Prostate gland (tissue), 2 donors: ENCODE measurements around the gene ADAMTS14.

ENCODE experiments used
- POLR2AphosphoS5 ChIP-seq: sonication (generic); formaldehyde crosslinking; IDR thresholded peaks from one replicate; pipeline ENCODE4 v1.6.1; 2017; ENCODE audit warnings: antibody characterized with exemption
- TF ChIP-seq, protein P1 (sequence below), 4 experiments: fragments of 200-600 bp in 2 of 4; fragments of 450-650 bp in 2 of 4; sonication (generic) in 2 of 4; IDR thresholded peaks; 1 replicate in 3 of 4; 2 replicates in 1 of 4; pipeline ENCODE4 v1.5.1; 2016 to 2019; ENCODE audit warnings: antibody characterized with exemption in 4 of 4, mild to moderate bottlenecking in 2 of 4, moderate library complexity in 2 of 4

DNA sequence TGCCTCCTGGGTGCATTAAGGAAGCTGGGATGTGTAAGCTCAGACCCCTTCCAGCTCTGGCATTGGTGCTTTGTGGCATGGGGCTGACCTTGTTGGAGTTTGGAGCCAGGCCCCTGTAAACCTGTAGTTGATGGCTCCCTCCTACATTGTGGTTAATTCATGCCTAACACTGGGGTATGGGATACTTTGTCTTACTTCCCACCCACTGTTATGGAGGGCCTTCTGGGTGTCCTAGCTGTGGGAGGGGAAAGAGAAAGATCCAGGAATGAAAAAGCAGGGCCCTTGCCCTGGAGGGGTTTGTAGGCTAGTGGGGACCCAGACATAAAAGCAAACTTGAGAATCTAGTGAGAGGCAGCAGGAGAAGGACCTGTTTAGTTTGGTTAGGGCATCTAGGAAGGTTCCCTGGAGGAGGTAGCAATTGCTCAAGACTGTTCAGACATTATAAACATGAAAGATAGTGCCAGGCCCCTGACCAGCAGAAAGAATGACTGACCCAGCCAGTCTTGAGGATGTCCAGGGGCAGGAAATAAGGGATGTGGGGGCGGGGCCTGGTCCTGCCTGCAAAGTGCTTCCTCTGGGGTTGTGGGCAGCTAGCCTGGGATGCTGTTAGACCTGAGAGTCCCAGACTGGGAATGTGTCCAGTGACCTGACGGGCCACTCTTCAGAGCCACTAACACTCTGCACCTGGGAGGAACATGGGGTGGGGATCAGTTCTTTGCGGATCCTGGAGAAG lies 6.6 kb downstream of the ADAMTS14 start:
- no peak for TF ChIP-seq POLR2AphosphoS5
- TF ChIP-seq, protein P1, sequence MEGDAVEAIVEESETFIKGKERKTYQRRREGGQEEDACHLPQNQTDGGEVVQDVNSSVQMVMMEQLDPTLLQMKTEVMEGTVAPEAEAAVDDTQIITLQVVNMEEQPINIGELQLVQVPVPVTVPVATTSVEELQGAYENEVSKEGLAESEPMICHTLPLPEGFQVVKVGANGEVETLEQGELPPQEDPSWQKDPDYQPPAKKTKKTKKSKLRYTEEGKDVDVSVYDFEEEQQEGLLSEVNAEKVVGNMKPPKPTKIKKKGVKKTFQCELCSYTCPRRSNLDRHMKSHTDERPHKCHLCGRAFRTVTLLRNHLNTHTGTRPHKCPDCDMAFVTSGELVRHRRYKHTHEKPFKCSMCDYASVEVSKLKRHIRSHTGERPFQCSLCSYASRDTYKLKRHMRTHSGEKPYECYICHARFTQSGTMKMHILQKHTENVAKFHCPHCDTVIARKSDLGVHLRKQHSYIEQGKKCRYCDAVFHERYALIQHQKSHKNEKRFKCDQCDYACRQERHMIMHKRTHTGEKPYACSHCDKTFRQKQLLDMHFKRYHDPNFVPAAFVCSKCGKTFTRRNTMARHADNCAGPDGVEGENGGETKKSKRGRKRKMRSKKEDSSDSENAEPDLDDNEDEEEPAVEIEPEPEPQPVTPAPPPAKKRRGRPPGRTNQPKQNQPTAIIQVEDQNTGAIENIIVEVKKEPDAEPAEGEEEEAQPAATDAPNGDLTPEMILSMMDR (IDR thresholded peaks at IDR 0.05) = no peak
